H9 (cell line): ENCODE data around the gene AXIN1. TPM values are rescaled to one million over a fixed set of nuclear protein-coding genes. Genes with fewer than 3 reads are reported as not detected.

Experiments used
- DNase-seq: peaks from one replicate; pipeline ENCODE4 v3.0.0-alpha.2; 2017
- H2AFZ ChIP-seq: one replicate; pipeline ENCODE4 v1.6.1; 2013; ENCODE audit warnings: mild to moderate bottlenecking, low read length, control low read depth, moderate library complexity
- H2AK5ac ChIP-seq: 2 replicates; pipeline ENCODE4 v1.6.1; 2013; ENCODE audit warnings: low read length, control low read depth, mixed read lengths; ENCODE audit not compliant: insufficient read length
- H2BK120ac ChIP-seq: one replicate; pipeline ENCODE4 v1.6.1; 2013; ENCODE audit warnings: low read depth, mild to moderate bottlenecking, low read length, control low read depth, inconsistent platforms; ENCODE audit not compliant: poor library complexity, severe bottlenecking
- H2BK12ac ChIP-seq: 2 replicates; pipeline ENCODE4 v1.6.1; 2013; ENCODE audit warnings: low read length, control low read depth, mixed read lengths, low read depth; ENCODE audit not compliant: insufficient read length
- H2BK15ac ChIP-seq: 2 replicates; pipeline ENCODE4 v1.6.1; 2013; ENCODE audit warnings: low read depth, low read length, control low read depth
- H2BK20ac ChIP-seq: one replicate; pipeline ENCODE4 v1.6.1; 2013; ENCODE audit warnings: low read depth, mild to moderate bottlenecking, low read length, control low read depth, inconsistent platforms; ENCODE audit not compliant: poor library complexity, severe bottlenecking
- H2BK5ac ChIP-seq: 2 replicates; pipeline ENCODE4 v1.6.1; 2013; ENCODE audit warnings: low read length, control low read depth, mixed read lengths; ENCODE audit not compliant: insufficient read length
- H3K14ac ChIP-seq: 2 replicates; pipeline ENCODE4 v1.6.1; 2013; ENCODE audit warnings: low read length, control low read depth; ENCODE audit not compliant: insufficient read depth
- H3K18ac ChIP-seq: 2 replicates; pipeline ENCODE4 v1.6.1; 2013; ENCODE audit warnings: low read depth, mild to moderate bottlenecking, mixed read lengths, low read length, control low read depth; ENCODE audit not compliant: insufficient read length
- H3K23ac ChIP-seq: 2 replicates; pipeline ENCODE4 v1.6.1; 2013; ENCODE audit warnings: low read length, control low read depth, mixed read lengths, low read depth; ENCODE audit not compliant: insufficient read length
- H3K23me2 ChIP-seq: 2 replicates; pipeline ENCODE4 v1.6.1; 2013; ENCODE audit warnings: low read depth, mild to moderate bottlenecking, mixed read lengths, low read length, control low read depth; ENCODE audit not compliant: insufficient read length, poor library complexity, severe bottlenecking
- H3K27ac ChIP-seq: 2 replicates; pipeline ENCODE4 v1.5.1; 2013; ENCODE audit warnings: low read length, control low read depth, mixed read lengths, low read depth; ENCODE audit not compliant: insufficient read length
- H3K27me3 ChIP-seq: 2 replicates; pipeline ENCODE4 v1.6.1; 2013; ENCODE audit warnings: low read length, control low read depth, inconsistent platforms; ENCODE audit not compliant: insufficient read depth
- H3K4ac ChIP-seq: 2 replicates; pipeline ENCODE4 v1.6.1; 2013; ENCODE audit warnings: low read depth, mild to moderate bottlenecking, control low read depth, inconsistent platforms, low read length, moderate library complexity
- H3K4me1 ChIP-seq: 2 replicates; pipeline ENCODE4 v1.6.1; 2013; ENCODE audit warnings: low read length, control low read depth, inconsistent platforms; ENCODE audit not compliant: insufficient read depth
- H3K4me2 ChIP-seq: 2 replicates; pipeline ENCODE4 v1.6.1; 2013; ENCODE audit warnings: low read length, control low read depth, mixed read lengths; ENCODE audit not compliant: insufficient read length, insufficient read depth
- H3K56ac ChIP-seq: 2 replicates; pipeline ENCODE4 v1.6.1; 2013; ENCODE audit warnings: low read depth, mild to moderate bottlenecking, mixed read lengths, low read length, control low read depth; ENCODE audit not compliant: insufficient read length
- H3K79me1 ChIP-seq: 2 replicates; pipeline ENCODE4 v1.6.1; 2013; ENCODE audit warnings: low read depth, mild to moderate bottlenecking, moderate library complexity, low read length, control low read depth, inconsistent platforms; ENCODE audit not compliant: insufficient read depth, poor library complexity, severe bottlenecking
- H3K79me2 ChIP-seq: 2 replicates; pipeline ENCODE4 v1.6.1; 2013; ENCODE audit warnings: low read length, control low read depth, inconsistent platforms; ENCODE audit not compliant: insufficient read depth
- H3K9ac ChIP-seq: 2 replicates; pipeline ENCODE4 v1.6.1; 2013; ENCODE audit warnings: low read length, control low read depth, mixed read lengths; ENCODE audit not compliant: insufficient read length; ENCODE audit errors: extremely low read depth
- H3K9me3 ChIP-seq: one replicate; pipeline ENCODE4 v1.6.1; 2013; ENCODE audit warnings: low read depth, low read length, inconsistent platforms; ENCODE audit not compliant: control insufficient read depth
- H3T11ph ChIP-seq: one replicate; pipeline ENCODE4 v1.6.1; 2013; ENCODE audit warnings: mild to moderate bottlenecking, low read length, control low read depth, inconsistent platforms
- H4K20me1 ChIP-seq: one replicate; pipeline ENCODE4 v1.6.1; 2013; ENCODE audit not compliant: control insufficient read depth, insufficient read length, insufficient read depth
- H4K5ac ChIP-seq: 2 replicates; pipeline ENCODE4 v1.6.1; 2013; ENCODE audit warnings: low read depth, mild to moderate bottlenecking, mixed read lengths, low read length, control low read depth; ENCODE audit not compliant: insufficient read length
- H4K8ac ChIP-seq: replicated peaks from 2 replicates; pipeline ENCODE4 v1.6.1; 2013; ENCODE audit warnings: low read length, control low read depth, mixed read lengths, low read depth; ENCODE audit not compliant: insufficient read length
- H4K91ac ChIP-seq: 2 replicates; pipeline ENCODE4 v1.6.1; 2013; ENCODE audit warnings: low read depth, mild to moderate bottlenecking, moderate library complexity, mixed read lengths, low read length, control low read depth; ENCODE audit not compliant: insufficient read length
- H3K27ac Mint-ChIP-seq, 3 experiments: 2 replicates in 2 of 3; 3 replicates in 1 of 3; pipeline ENCODE4 v1.8.0; 2020 to 2021; ENCODE audit warnings: mixed read lengths in 3 of 3, mild to moderate bottlenecking in 1 of 3, moderate library complexity in 1 of 3
- H3K27me3 Mint-ChIP-seq: 2 replicates; pipeline ENCODE4 v1.8.0; 2021; ENCODE audit warnings: low read depth, mild to moderate bottlenecking, moderate library complexity, mixed read lengths
- H3K36me3 Mint-ChIP-seq, 3 experiments: 2 replicates in 2 of 3; 3 replicates in 1 of 3; pipeline ENCODE4 v1.8.0; 2020 to 2021; ENCODE audit warnings: low read depth in 3 of 3, mixed read lengths in 3 of 3; ENCODE audit not compliant: insufficient read depth in 1 of 3
- H3K4me1 Mint-ChIP-seq, 2 experiments: 2 replicates each; pipeline ENCODE4 v1.8.0; 2020; ENCODE audit warnings: mixed read lengths in 2 of 2
- H3K4me3 Mint-ChIP-seq, 2 experiments: 2 replicates in 1 of 2; 3 replicates in 1 of 2; pipeline ENCODE4 v1.8.0; 2020 to 2021; ENCODE audit warnings: mild to moderate bottlenecking in 2 of 2, mixed read lengths in 2 of 2, moderate library complexity in 1 of 2
- H3K9me3 Mint-ChIP-seq, 2 experiments: 2 replicates in 1 of 2; 3 replicates in 1 of 2; pipeline ENCODE4 v1.8.0; 2020; ENCODE audit warnings: mild to moderate bottlenecking in 2 of 2, mixed read lengths in 2 of 2, moderate library complexity in 1 of 2
- CTCF ChIP-seq: fragments of 200-600 bp; sonication (generic); conservative IDR thresholded peaks from 3 replicates; pipeline ENCODE4 v1.8.0; 2021; ENCODE audit warnings: antibody characterized with exemption, mild to moderate bottlenecking
- WGBS: extraction: QIAGEN DNeasy Blood & Tissue Kit; methylation state at CpG from one replicate; pipeline ENCODE4 v1.1.7; 2013; ENCODE audit warnings: missing lambda C conversion rate, low lambda C conversion rate, mixed read lengths; ENCODE audit not compliant: insufficient read length; ENCODE audit errors: extremely low coverage; 5-methylcytosine and 5-hydroxymethylcytosine counted together
- total RNA-seq: library from RNA; stranded (reverse); gene quantifications from 2 replicates; pipeline ENCODE4 v1.2.1, GENCODE V29; 2021

AXIN1 gene
- total RNA-seq, 1 experiment from 2014 or later = 50.9 TPM

DNA sequence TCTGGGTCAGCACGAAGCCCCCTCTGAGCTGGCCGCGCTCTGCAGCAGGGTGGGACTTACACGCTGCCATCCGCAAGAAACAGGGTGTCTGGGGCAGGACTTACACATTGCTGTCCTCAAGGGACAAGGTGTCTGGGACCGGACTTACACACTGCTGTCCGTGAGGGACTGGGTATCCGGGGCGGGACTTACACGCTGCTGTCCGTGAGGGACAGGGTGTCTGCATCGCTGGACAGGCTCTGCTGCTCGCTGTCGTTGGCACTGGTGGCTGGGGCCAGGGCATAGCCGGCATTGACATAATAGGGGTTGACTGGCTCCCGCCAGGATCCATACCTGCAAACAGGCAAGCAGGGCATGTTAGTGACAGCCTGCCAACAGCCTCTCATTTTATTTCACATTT is 38.2 kb downstream of the AXIN1 start:
- Histone ChIP-seq H3K27ac (no peak overlapping the region), H4K20me1 (no peaks in the 10 kb centered on the region)
- no CpG with 5 or more reads among the region's 16 CpGs for WGBS

More for the DNA sequence above, 38.2 kb downstream of the AXIN1 start:
- H3K4me3 Mint-ChIP-seq = no peak overlapping the region
- H4K8ac ChIP-seq = no peak overlapping the region
- H3K36me3 Mint-ChIP-seq = peaks cover 10 to 45% (median 33%) of the 10 kb centered on the region in 3 experiments; a peak in 6 of 7 replicates
- no peak overlapping the region for H3K4me2 ChIP-seq
- H3K14ac ChIP-seq = no peak overlapping the region; the same call in 1 of the 2 replicates
- peaks cover 3% of the 10 kb centered on the region; the same call in 1 of the 2 replicates for H3K79me2 ChIP-seq
- DNase-seq = no peak
- H2BK20ac ChIP-seq = no peak overlapping the region
- no peaks in the 10 kb centered on the region for H3K79me1 ChIP-seq
- no peak overlapping the region for H3K23ac ChIP-seq
- no peaks in the 10 kb centered on the region for H3K9me3 Mint-ChIP-seq
- no peaks in the 10 kb centered on the region for H3K27me3 Mint-ChIP-seq
- no peak overlapping the region for H3K18ac ChIP-seq
- no peaks in the 10 kb centered on the region; the same call in 1 of the 2 replicates for H3K4me1 ChIP-seq
- no peaks in the 10 kb centered on the region for H3K23me2 ChIP-seq
- no peak overlapping the region for H2AFZ ChIP-seq
- no peak overlapping the region for H3K4ac ChIP-seq
- H2BK120ac ChIP-seq = no peak overlapping the region
- no peak overlapping the region for H2BK15ac ChIP-seq
- H3K9me3 ChIP-seq = no peaks in the 10 kb centered on the region
- no peak overlapping the region for H3K27ac Mint-ChIP-seq
- no peak overlapping the region for H2AK5ac ChIP-seq
- no peak overlapping the region for H3T11ph ChIP-seq
- H2BK12ac ChIP-seq = no peak overlapping the region
- H4K91ac ChIP-seq = no peak overlapping the region
- no peaks in the 10 kb centered on the region for H3K27me3 ChIP-seq
- no peak overlapping the region for H3K9ac ChIP-seq
- no peak overlapping the region for H3K56ac ChIP-seq
- no peak overlapping the region for H2BK5ac ChIP-seq
- no peak overlapping the region for H4K5ac ChIP-seq
- no peak for TF ChIP-seq CTCF
- peaks cover 14 to 15% of the 10 kb centered on the region in 2 experiments for H3K4me1 Mint-ChIP-seq
